ENCODE measurements around the gene CCDC54.
A peak's percentile ranks its signal among the peaks of the same experiment; 100 is the strongest.

Gene CCDC54

DNA sequence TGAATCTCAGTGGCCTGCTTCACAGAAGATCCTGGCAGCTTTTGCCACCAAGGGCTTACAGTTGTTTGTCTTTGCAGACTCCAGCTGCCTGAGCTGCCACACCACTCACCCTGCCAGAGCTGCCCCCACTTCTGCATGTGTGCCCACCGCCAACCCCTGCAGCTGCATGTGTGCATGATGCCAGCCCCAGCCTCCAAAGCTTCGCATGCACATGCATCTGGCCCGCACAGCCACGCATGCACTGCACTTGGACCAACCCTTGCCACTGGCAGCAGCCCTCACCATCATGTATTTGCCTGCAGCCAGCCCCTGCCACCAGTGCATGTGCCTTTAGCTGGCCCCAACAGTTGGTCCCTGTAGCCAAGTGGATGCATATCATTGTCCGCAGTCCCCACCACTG lies 31.3 kb downstream of the CCDC54 start:
- Histone ChIP-seq H3K9me3 (ENCODE audit: control insufficient read depth, insufficient read depth, low read length) (no peaks in the 10 kb centered on the region), H3K9ac (ENCODE audit: low read depth, low read length) (no peak overlapping the region), H3K36me3 (ENCODE audit: insufficient read depth, low read length) (no peaks in the 10 kb centered on the region), H3K4me1 (ENCODE audit: insufficient read depth, low read length) (no peaks in the 10 kb centered on the region)

GRCh38 chr3:107409365-107409764 lies 32.1 kb downstream of the CCDC54 start:
- no peaks in the 10 kb centered on the region for H3K4me1 ChIP-seq (ENCODE audit: insufficient read depth, low read length)
- no peak overlapping the region for H3K9ac ChIP-seq (ENCODE audit: low read depth, low read length)
- no peaks in the 10 kb centered on the region for H3K9me3 ChIP-seq (ENCODE audit: control insufficient read depth, insufficient read depth, low read length)
- no peaks in the 10 kb centered on the region for H3K36me3 ChIP-seq (ENCODE audit: insufficient read depth, low read length)

GRCh38 chr3:107410606-107411005 lies 33.4 kb downstream of the CCDC54 start:
- Histone ChIP-seq H3K9ac (ENCODE audit: low read depth, low read length) (no peak overlapping the region), H3K9me3 (ENCODE audit: control insufficient read depth, insufficient read depth, low read length) (no peaks in the 10 kb centered on the region), H3K4me1 (ENCODE audit: insufficient read depth, low read length) (no peaks in the 10 kb centered on the region), H3K36me3 (ENCODE audit: insufficient read depth, low read length) (no peaks in the 10 kb centered on the region)

- no peaks in the 10 kb centered on the region for H3K9me3 ChIP-seq (ENCODE audit: control insufficient read depth, insufficient read depth, low read length)
- H3K9ac ChIP-seq (ENCODE audit: low read depth, low read length), result no peak overlapping the region
- no peaks in the 10 kb centered on the region for H3K4me1 ChIP-seq (ENCODE audit: insufficient read depth, low read length)
- no peaks in the 10 kb centered on the region for H3K36me3 ChIP-seq (ENCODE audit: insufficient read depth, low read length)
Measured at GRCh38 chr3:107411056-107411455, 33.8 kb downstream of the CCDC54 start.

DNA sequence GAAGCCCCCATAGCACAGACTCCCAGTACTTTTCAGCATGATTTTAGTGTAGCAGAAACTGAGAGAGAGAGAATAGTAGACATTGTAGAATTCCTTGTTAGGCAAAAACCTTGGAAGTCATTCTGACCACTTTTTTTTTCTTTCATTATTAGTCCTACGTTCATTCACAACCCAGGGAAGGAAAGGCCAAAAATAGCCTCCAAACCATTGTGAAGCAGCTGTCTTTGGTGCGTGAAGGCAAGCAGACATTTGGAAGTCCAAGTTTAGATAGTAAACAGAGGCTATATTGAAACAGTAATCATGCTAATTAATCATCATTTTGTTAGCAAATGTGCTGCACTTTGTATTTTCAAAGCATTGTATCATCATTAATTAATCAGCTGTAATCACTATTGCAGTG lies 34.5 kb downstream of the CCDC54 start:
- Histone ChIP-seq H3K4me1 (ENCODE audit: insufficient read depth, low read length) (no peaks in the 10 kb centered on the region), H3K9ac (ENCODE audit: low read depth, low read length) (no peak overlapping the region), H3K9me3 (ENCODE audit: control insufficient read depth, insufficient read depth, low read length) (no peaks in the 10 kb centered on the region), H3K36me3 (ENCODE audit: insufficient read depth, low read length) (no peaks in the 10 kb centered on the region)

DNA sequence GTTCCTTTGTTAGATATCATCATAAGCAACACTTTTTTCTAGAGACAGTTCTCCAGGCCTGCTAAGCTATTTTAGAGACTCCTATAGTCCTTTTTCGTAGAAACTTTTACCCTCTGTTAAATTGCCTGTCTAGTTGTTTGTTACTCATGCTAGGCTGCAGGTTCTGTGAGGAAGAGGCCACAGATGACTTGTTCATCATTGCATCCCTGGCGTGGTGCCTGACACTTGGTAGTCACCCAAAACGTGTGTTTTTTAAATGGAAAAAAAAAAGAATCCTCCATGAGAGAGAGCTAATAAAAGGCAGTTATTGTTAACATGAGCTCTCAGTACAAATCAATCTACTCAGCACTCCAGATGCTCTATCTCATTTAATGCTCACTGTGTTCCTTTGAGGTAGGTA lies 35.1 kb downstream of the CCDC54 start:
- Histone ChIP-seq H3K4me1 (ENCODE audit: insufficient read depth, low read length) (no peaks in the 10 kb centered on the region), H3K36me3 (ENCODE audit: insufficient read depth, low read length) (no peaks in the 10 kb centered on the region), H3K9ac (ENCODE audit: low read depth, low read length) (no peak overlapping the region), H3K9me3 (ENCODE audit: control insufficient read depth, insufficient read depth, low read length) (no peaks in the 10 kb centered on the region)

GRCh38 chr3:107413264-107413663 lies 36.0 kb downstream of the CCDC54 start:
- Histone ChIP-seq H3K9me3 (ENCODE audit: control insufficient read depth, insufficient read depth, low read length) (no peaks in the 10 kb centered on the region), H3K4me1 (ENCODE audit: insufficient read depth, low read length) (no peaks in the 10 kb centered on the region), H3K36me3 (ENCODE audit: insufficient read depth, low read length) (no peaks in the 10 kb centered on the region), H3K9ac (ENCODE audit: low read depth, low read length) (no peak overlapping the region)

- Histone ChIP-seq H3K4me1 (ENCODE audit: insufficient read depth, low read length) (no peaks in the 10 kb centered on the region), H3K36me3 (ENCODE audit: insufficient read depth, low read length) (no peaks in the 10 kb centered on the region), H3K9ac (ENCODE audit: low read depth, low read length) (no peak overlapping the region), H3K9me3 (ENCODE audit: control insufficient read depth, insufficient read depth, low read length) (no peaks in the 10 kb centered on the region)
Measured at GRCh38 chr3:107414325-107414964, 37.2 kb downstream of the CCDC54 start.

- Histone ChIP-seq H3K9ac (ENCODE audit: low read depth, low read length) (no peak overlapping the region), H3K9me3 (ENCODE audit: control insufficient read depth, insufficient read depth, low read length) (no peaks in the 10 kb centered on the region), H3K36me3 (ENCODE audit: insufficient read depth, low read length) (no peaks in the 10 kb centered on the region), H3K4me1 (ENCODE audit: insufficient read depth, low read length) (no peaks in the 10 kb centered on the region)
Measured at GRCh38 chr3:107416138-107416537, 38.9 kb downstream of the CCDC54 start.

GRCh38 chr3:107416886-107417285 lies 39.6 kb downstream of the CCDC54 start:
- Histone ChIP-seq H3K9me3 (ENCODE audit: control insufficient read depth, insufficient read depth, low read length) (no peaks in the 10 kb centered on the region), H3K36me3 (ENCODE audit: insufficient read depth, low read length) (no peaks in the 10 kb centered on the region), H3K9ac (ENCODE audit: low read depth, low read length) (no peak overlapping the region), H3K4me1 (ENCODE audit: insufficient read depth, low read length) (no peaks in the 10 kb centered on the region)

- no peaks in the 10 kb centered on the region for H3K36me3 ChIP-seq (ENCODE audit: insufficient read depth, low read length)
- no peaks in the 10 kb centered on the region for H3K9me3 ChIP-seq (ENCODE audit: control insufficient read depth, insufficient read depth, low read length)
- H3K9ac ChIP-seq (ENCODE audit: low read depth, low read length), result 0 out of 2 replicates have a peak overlapping the region, but pooled peaks have one; percentile 20
- no peaks in the 10 kb centered on the region for H3K4me1 ChIP-seq (ENCODE audit: insufficient read depth, low read length)
Measured at GRCh38 chr3:107421170-107421792, 44.0 kb downstream of the CCDC54 start.

DNA sequence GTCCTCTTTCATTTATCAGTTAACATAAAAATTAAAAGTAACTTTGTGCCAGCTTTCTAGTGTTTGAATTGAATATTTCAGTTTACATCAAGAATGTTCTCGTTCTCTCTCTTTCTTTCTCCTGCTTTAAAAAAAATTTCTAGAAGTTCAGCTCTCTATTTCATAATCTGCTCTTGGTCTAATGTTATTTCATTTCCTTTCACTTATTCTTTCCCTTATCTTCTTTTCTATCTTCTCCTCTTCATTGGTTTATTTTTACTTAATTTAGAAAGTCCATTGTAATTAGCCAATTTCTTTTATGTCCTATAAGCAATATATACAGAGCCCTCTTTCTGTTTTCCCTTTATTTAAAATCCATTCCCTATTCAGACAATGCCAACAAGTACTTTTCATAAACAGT lies 44.6 kb downstream of the CCDC54 start:
- H3K4me1 ChIP-seq (ENCODE audit: insufficient read depth, low read length), result no peaks in the 10 kb centered on the region
- no peak overlapping the region for H3K9ac ChIP-seq (ENCODE audit: low read depth, low read length)
- H3K36me3 ChIP-seq (ENCODE audit: insufficient read depth, low read length), result no peaks in the 10 kb centered on the region
- no peaks in the 10 kb centered on the region for H3K9me3 ChIP-seq (ENCODE audit: control insufficient read depth, insufficient read depth, low read length)

- Histone ChIP-seq H3K36me3 (ENCODE audit: insufficient read depth, low read length) (no peaks in the 10 kb centered on the region), H3K9me3 (ENCODE audit: control insufficient read depth, insufficient read depth, low read length) (no peaks in the 10 kb centered on the region), H3K9ac (ENCODE audit: low read depth, low read length) (no peak overlapping the region), H3K4me1 (ENCODE audit: insufficient read depth, low read length) (no peaks in the 10 kb centered on the region)
Measured at GRCh38 chr3:107425033-107425432, 47.8 kb downstream of the CCDC54 start.

DNA sequence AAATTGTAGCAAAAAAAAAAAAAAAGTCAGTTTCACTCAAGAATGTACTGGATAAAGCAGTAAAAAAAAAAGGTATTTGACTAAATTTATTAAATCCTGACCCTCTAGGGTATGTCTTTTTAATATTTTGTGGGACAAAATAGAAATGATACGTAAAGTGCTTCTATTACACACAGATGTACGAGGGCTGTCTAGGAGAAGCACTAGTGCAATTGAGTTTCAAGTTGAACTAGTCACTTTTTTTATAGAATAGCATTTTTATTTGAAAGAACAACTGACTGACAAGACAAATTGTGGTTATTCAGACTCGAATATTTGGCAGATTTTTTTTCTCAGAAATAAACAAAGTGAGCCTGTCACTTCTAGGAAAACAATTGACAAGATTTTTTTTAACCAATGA lies 49.0 kb downstream of the CCDC54 start:
- Histone ChIP-seq H3K9me3 (ENCODE audit: control insufficient read depth, insufficient read depth, low read length) (no peaks in the 10 kb centered on the region), H3K9ac (ENCODE audit: low read depth, low read length) (no peak overlapping the region), H3K36me3 (ENCODE audit: insufficient read depth, low read length) (no peaks in the 10 kb centered on the region), H3K4me1 (ENCODE audit: insufficient read depth, low read length) (no peaks in the 10 kb centered on the region)

Data from ES-I3 (cell line).